ENCODE data around the gene SYNJ2.

DNA sequence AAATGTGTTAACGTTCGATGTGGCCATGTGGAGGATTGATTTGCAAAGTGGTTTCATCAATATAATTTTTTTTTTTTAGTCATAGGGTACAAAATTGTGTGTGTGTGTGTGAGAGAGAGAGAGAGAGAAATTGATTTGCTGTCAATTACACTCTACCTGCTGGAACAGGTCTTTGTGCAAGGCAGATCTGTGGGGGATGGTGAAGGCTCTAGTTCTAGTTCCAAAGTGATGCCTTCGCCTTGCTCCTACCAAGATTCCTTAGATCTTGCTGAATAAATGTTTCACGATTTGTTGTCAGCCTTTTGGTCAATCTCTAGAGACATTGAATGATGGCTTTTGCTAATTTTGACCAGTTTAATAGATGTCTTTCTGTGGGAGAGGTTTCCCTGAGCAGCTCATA lies 121.6 kb downstream of the SYNJ2 start:
- TF ChIP-seq EZH2 (IDR thresholded peaks at IDR 0.05; ENCODE audit: borderline replicate concordance, insufficient read depth, low read length, poor library complexity, severe bottlenecking) (no peak), RAD21 (conservative IDR thresholded peaks at IDR 0.05) (no peak), POLR2AphosphoS5 (IDR thresholded peaks at IDR 0.05) (no peak)
- TF ChIP-seq, protein P1, sequence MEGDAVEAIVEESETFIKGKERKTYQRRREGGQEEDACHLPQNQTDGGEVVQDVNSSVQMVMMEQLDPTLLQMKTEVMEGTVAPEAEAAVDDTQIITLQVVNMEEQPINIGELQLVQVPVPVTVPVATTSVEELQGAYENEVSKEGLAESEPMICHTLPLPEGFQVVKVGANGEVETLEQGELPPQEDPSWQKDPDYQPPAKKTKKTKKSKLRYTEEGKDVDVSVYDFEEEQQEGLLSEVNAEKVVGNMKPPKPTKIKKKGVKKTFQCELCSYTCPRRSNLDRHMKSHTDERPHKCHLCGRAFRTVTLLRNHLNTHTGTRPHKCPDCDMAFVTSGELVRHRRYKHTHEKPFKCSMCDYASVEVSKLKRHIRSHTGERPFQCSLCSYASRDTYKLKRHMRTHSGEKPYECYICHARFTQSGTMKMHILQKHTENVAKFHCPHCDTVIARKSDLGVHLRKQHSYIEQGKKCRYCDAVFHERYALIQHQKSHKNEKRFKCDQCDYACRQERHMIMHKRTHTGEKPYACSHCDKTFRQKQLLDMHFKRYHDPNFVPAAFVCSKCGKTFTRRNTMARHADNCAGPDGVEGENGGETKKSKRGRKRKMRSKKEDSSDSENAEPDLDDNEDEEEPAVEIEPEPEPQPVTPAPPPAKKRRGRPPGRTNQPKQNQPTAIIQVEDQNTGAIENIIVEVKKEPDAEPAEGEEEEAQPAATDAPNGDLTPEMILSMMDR (IDR thresholded peaks at IDR 0.05; ENCODE audit: poor library complexity, severe bottlenecking) = no peak

Measured in neural cell (in vitro differentiated cells).